KMS-11 (cell line): ENCODE data around the gene ABCB1.

Experiments used
- H2AFZ ChIP-seq: fragments of 200-600 bp; sonication (generic); 2 replicates; pipeline ENCODE4 v1.6.1; 2016; ENCODE audit warnings: antibody characterized with exemption, mixed run types, low read depth
- H3K27ac ChIP-seq: fragments of 200-600 bp; sonication (generic); 2 replicates; pipeline ENCODE4 v1.6.1; 2016; ENCODE audit warnings: mild to moderate bottlenecking, mixed run types
- H3K27me3 ChIP-seq: fragments of 200-600 bp; sonication (generic); 2 replicates; pipeline ENCODE4 v1.6.1; 2017; ENCODE audit warnings: mild to moderate bottlenecking, low read depth, mixed run types, moderate library complexity; ENCODE audit not compliant: insufficient read depth
- H3K36me3 ChIP-seq: fragments of 200-600 bp; sonication (generic); 2 replicates; pipeline ENCODE4 v1.6.1; 2017; ENCODE audit warnings: mild to moderate bottlenecking, mixed run types; ENCODE audit not compliant: insufficient read depth
- H3K4me1 ChIP-seq: fragments of 200-600 bp; sonication (generic); 2 replicates; pipeline ENCODE4 v1.6.1; 2016; ENCODE audit warnings: mild to moderate bottlenecking, low read depth, mixed run types; ENCODE audit not compliant: poor library complexity, severe bottlenecking
- H3K4me2 ChIP-seq: fragments of 200-600 bp; sonication (generic); 2 replicates; pipeline ENCODE4 v1.7.0; 2016; ENCODE audit warnings: mild to moderate bottlenecking, mixed run types
- H3K4me3 ChIP-seq: fragments of 200-600 bp; sonication (generic); IDR thresholded peaks from 2 replicates; pipeline ENCODE4 v1.6.1; 2017; ENCODE audit warnings: low read depth, low read length, mixed read lengths; ENCODE audit not compliant: insufficient read depth
- H3K79me2 ChIP-seq: fragments of 200-600 bp; sonication (generic); 2 replicates; pipeline ENCODE4 v1.6.1; 2016; ENCODE audit warnings: low read depth, mixed run types; ENCODE audit not compliant: insufficient read depth
- H3K9ac ChIP-seq: fragments of 200-600 bp; sonication (generic); 2 replicates; pipeline ENCODE4 v1.6.1; 2016; ENCODE audit warnings: mild to moderate bottlenecking, mixed run types
- H4K20me1 ChIP-seq: fragments of 200-600 bp; sonication (generic); 2 replicates; pipeline ENCODE4 v1.6.1; 2016; ENCODE audit warnings: mild to moderate bottlenecking, mixed run types; ENCODE audit not compliant: insufficient read depth
- TF ChIP-seq, protein P1 (sequence below): fragments of 200-600 bp; sonication (generic); conservative IDR thresholded peaks from 2 replicates; pipeline ENCODE4 v1.6.1; 2017; ENCODE audit warnings: low read depth, mild to moderate bottlenecking, antibody characterized with exemption, low read length, moderate library complexity, mixed read lengths

ABCB1 gene

DNA sequence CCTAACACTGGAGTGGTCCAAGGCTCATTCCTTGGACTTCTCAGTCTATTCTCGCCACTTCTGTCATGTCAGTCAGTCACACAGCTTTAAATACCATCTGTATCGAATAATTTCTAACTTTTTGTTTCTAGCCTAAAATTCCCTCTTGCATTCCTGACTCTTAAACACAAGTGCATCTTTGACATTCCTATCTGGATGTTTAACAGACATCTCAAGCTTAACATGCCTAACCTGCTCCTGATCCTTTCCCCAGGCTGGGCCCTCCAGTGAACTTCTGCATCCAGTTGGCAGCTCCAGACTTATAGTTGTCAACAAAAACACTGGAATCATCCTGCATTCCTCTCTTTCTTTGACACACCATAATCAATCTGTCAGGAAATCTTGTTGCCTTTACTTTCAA is 120.7 kb downstream of the ABCB1 start:
- H3K27me3 ChIP-seq: no peaks in the 10 kb centered on the region
- H3K4me3 ChIP-seq: no peak overlapping the region
- H3K4me1 ChIP-seq: no peaks in the 10 kb centered on the region
- H2AFZ ChIP-seq: no peak overlapping the region
- no peaks in the 10 kb centered on the region for H3K36me3 ChIP-seq
- TF ChIP-seq, protein P1, sequence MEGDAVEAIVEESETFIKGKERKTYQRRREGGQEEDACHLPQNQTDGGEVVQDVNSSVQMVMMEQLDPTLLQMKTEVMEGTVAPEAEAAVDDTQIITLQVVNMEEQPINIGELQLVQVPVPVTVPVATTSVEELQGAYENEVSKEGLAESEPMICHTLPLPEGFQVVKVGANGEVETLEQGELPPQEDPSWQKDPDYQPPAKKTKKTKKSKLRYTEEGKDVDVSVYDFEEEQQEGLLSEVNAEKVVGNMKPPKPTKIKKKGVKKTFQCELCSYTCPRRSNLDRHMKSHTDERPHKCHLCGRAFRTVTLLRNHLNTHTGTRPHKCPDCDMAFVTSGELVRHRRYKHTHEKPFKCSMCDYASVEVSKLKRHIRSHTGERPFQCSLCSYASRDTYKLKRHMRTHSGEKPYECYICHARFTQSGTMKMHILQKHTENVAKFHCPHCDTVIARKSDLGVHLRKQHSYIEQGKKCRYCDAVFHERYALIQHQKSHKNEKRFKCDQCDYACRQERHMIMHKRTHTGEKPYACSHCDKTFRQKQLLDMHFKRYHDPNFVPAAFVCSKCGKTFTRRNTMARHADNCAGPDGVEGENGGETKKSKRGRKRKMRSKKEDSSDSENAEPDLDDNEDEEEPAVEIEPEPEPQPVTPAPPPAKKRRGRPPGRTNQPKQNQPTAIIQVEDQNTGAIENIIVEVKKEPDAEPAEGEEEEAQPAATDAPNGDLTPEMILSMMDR: no peak
- no peaks in the 10 kb centered on the region for H4K20me1 ChIP-seq
- no peak overlapping the region for H3K9ac ChIP-seq
- H3K27ac ChIP-seq: no peak overlapping the region
- H3K79me2 ChIP-seq: no peaks in the 10 kb centered on the region
- H3K4me2 ChIP-seq: no peak overlapping the region

DNA sequence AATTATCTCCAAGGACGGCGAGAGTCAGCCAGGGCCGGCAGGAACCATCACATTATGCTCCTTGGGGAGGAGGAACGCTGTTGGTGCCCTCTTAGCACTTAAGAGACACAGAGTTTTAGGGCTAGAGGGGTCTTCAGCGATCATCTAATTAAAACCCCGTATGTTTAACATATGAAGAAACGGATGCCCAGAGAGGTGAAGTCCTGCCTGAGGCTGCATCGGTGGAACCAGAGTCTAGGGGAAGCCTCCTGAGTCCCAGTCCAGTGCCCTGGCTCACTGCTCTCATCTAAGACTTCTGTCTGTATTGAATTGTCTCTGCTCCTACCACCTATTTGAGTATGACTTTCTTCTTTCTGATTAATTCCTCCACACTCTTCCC is 124.5 kb downstream of the ABCB1 start:
- Histone ChIP-seq H4K20me1 (no peaks in the 10 kb centered on the region), H3K4me2 (no peak overlapping the region), H3K9ac (no peak overlapping the region), H3K4me3 (no peak overlapping the region), H3K36me3 (no peaks in the 10 kb centered on the region), H2AFZ (no peak overlapping the region), H3K27ac (no peak overlapping the region), H3K27me3 (no peaks in the 10 kb centered on the region), H3K79me2 (no peaks in the 10 kb centered on the region), H3K4me1 (no peaks in the 10 kb centered on the region)
- TF ChIP-seq, protein P1: no peak

DNA sequence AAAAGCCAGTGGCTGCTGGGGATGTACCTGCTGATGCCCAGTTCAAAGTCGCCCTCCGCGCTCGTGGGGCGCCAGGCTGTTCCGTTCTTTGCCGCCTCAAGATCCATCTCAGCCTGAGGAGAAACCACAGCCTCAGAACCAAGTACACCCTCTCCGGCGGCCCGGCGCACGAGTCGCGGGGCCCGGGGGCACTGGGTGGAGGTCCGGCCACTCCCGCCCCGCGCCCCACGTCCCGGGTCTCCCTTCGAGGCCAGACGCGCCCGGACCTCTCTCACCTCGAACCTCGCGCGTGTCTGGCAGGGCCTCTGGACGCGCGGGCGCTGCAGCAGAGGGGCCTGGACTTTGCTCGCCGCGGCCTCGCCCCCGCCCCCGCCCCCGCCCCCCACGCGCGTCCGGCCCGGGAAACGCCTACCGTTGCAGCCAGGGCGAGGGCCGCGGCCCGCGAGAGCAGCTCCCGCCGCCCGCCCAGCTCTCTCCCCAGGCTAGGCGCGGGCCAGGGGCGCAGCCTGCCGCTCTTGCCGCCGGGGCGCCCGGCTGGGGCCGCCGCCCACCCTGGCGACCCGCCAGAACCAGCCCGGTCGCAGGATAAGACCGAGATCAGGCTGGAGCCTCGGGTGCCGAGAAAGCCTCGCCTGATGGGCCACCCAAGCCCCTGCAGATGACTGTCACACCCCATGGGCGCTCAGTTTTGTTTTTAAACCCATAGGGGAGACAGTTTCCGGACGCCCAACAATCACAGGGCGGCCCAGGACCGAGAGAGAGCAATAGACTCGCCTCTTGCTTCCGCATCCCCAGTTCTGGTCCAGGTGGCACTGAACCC is 125.1 kb downstream of the ABCB1 start, which contains the start of gene ABCB4:
TSS of gene ABCB4 (minus strand) at position 322 of the 820 bp plus-strand sequence. CDS start at position 107, 215 bp downstream.
- Histone ChIP-seq H3K4me2 (no peak within 1 kb of the TSS), H3K9ac (no peak within 1 kb of the TSS), H4K20me1 (no peaks in the 10 kb centered on the region), H3K36me3 (no peaks in the 10 kb centered on the region), H2AFZ (no peak within 1 kb of the TSS), H3K4me3 (no peak within 1 kb of the TSS), H3K27ac (no peak within 1 kb of the TSS), H3K79me2 (no peaks in the 10 kb centered on the region), H3K4me1 (no peaks in the 10 kb centered on the region), H3K27me3 (no peaks in the 10 kb centered on the region)
- TF ChIP-seq, protein P1: no peak

DNA sequence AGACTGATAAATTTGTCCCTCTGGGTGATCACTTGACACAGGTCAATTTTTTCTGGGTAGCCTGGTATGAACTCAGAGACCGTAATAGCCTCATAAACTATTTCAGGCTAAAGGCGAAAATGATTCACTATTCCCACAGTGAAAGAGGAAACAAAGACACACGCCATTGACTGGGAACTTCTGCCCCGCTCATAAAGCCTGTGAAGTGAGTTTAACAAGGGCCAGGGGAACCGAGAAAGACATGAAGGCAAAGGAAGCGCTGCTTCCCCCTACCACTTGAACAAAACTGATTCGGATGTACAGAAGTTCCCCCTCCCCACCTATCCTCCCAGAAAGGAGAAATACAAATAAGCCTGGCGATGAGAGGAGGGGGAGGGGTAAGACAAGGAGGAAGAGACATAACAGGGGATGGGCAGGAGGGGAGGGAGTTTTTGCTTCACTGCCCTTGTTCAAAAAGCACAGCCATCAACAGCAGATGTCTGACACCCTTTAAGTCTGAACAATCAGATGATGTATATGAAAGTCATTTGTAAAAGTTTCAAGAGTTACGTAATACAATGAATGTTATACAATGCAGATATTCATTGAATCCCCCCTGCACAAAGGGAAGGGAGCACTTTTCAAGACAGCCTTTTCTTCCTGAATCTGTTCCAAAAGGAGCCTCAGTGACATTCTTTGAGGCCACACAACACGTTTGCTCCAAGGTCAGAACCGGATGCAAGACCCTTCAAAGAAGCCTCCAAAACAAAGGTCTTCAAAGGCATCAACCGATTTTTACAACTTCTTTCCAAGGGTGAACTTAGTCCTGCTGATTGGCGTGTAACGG is 125.9 kb downstream of the ABCB1 start:
- no peak overlapping the region for H3K4me3 ChIP-seq
- no peaks in the 10 kb centered on the region for H4K20me1 ChIP-seq
- H2AFZ ChIP-seq: no peak overlapping the region
- no peaks in the 10 kb centered on the region for H3K4me1 ChIP-seq
- no peak overlapping the region for H3K9ac ChIP-seq
- H3K79me2 ChIP-seq: no peaks in the 10 kb centered on the region
- TF ChIP-seq, protein P1: no peak
- no peaks in the 10 kb centered on the region for H3K27me3 ChIP-seq
- no peak overlapping the region for H3K4me2 ChIP-seq
- no peaks in the 10 kb centered on the region for H3K36me3 ChIP-seq
- no peak overlapping the region for H3K27ac ChIP-seq
